GM18951 (cell line): ENCODE results near the gene TLL2.

Source experiments
- POLR2A ChIP-seq: IDR thresholded peaks from 4 replicates; pipeline ENCODE4 v1.6.1; 2011; ENCODE audit warnings: mild to moderate bottlenecking; ENCODE audit not compliant: insufficient read length, insufficient read depth; ENCODE audit errors: extremely low read depth
- in situ Hi-C: fragments of 300-500 bp; cut with MboI; formaldehyde crosslinking; loops from one replicate; pipeline ENCODE4 v1.12.0; 2022; ENCODE audit warnings: low sequenced_read_pairs, mixed read lengths, inconsistent platforms; ENCODE audit not compliant: unreplicated experiment

TLL2 gene

GRCh38 chr10:96374639-96374984 lies 139.1 kb downstream of the TLL2 start:
- TF ChIP-seq POLR2A = no peak
- in situ Hi-C loops = no loop called here

- no peak for TF ChIP-seq POLR2A
- in situ Hi-C loops = no loop called here
These were observed 139.7 kb downstream of the TLL2 start for GRCh38 chr10:96374004-96374403.

GRCh38 chr10:96371356-96371755 lies 142.4 kb downstream of the TLL2 start:
- in situ Hi-C loops = no loop called here
- no peak for TF ChIP-seq POLR2A

- in situ Hi-C loops = no loop called here
- TF ChIP-seq POLR2A = no peak
These were observed 143.1 kb downstream of the TLL2 start for GRCh38 chr10:96370584-96371157.

- in situ Hi-C loops = no loop called here
These were observed 143.7 kb downstream of the TLL2 start for GRCh38 chr10:96369890-96370583.

GRCh38 chr10:96368971-96369370 lies 144.8 kb downstream of the TLL2 start:
- in situ Hi-C loops = no loop called here
- no peak for TF ChIP-seq POLR2A

More at GRCh38 chr10:96369890-96370583, 143.7 kb downstream of the TLL2 start:
- no peak for TF ChIP-seq POLR2A

- in situ Hi-C loops = no loop called here
These were observed 146.3 kb downstream of the TLL2 start for GRCh38 chr10:96367470-96367869.

GRCh38 chr10:96366508-96366907 lies 147.2 kb downstream of the TLL2 start:
- in situ Hi-C loops = no loop called here

More at GRCh38 chr10:96367470-96367869, 146.3 kb downstream of the TLL2 start:
- no peak for TF ChIP-seq POLR2A

GRCh38 chr10:96365571-96365970 lies 148.2 kb downstream of the TLL2 start:
- TF ChIP-seq POLR2A = no peak
- in situ Hi-C loops = no loop called here

More at GRCh38 chr10:96366508-96366907, 147.2 kb downstream of the TLL2 start:
- no peak for TF ChIP-seq POLR2A

GRCh38 chr10:96360766-96361165 lies 153.0 kb downstream of the TLL2 start:
- TF ChIP-seq POLR2A = no peak
- in situ Hi-C loops = no loop called here

GRCh38 chr10:96360331-96360730 lies 153.4 kb downstream of the TLL2 start:
- TF ChIP-seq POLR2A = no peak
- in situ Hi-C loops = no loop called here

- no peak for TF ChIP-seq POLR2A
- in situ Hi-C loops = no loop called here
These were observed 154.1 kb downstream of the TLL2 start for GRCh38 chr10:96359616-96360015.

- in situ Hi-C loops = no loop called here
- TF ChIP-seq POLR2A = no peak
These were observed 154.7 kb downstream of the TLL2 start, which contains the start of gene OPALIN for GRCh38 chr10:96358851-96359540. TSS of gene OPALIN (minus strand) at chr10:96359002. CDS start at chr10:96358896, 106 bp downstream.
